T-cell (primary cell): ENCODE data around the gene EFCAB8. TPM values are rescaled to one million over a fixed set of nuclear protein-coding genes. Genes with fewer than 3 reads are reported as not detected.

Experiments
- ATAC-seq, 4 experiments: fragments of 200-7000 bp in 3 of 4; fragments of 150-1000 bp in 1 of 4; cut with Tn5 transposase; replicated peaks in 1 of 4; 1 replicate in 3 of 4; 2 replicates in 1 of 4; pipeline ENCODE4 v1.10.0; 2021; ENCODE audit warnings: moderate library complexity in 3 of 4, mild to moderate bottlenecking in 2 of 4, moderate number of reproducible peaks in 1 of 4
- CTCF ChIA-PET, 2 donors: fragments of 300-600 bp; sonication (Branson Sonifier 250); formaldehyde crosslinking; loops; one replicate each; lab custom pipeline; 2022; ENCODE audit warnings: antibody characterized with exemption in 2 of 2; lab: Charles Lee
- POLR2A ChIA-PET, 2 donors: fragments of 300-600 bp; sonication (Branson Sonifier 250); formaldehyde crosslinking; loops; one replicate each; lab custom pipeline; 2022; ENCODE audit warnings: antibody characterized with exemption in 2 of 2; lab: Charles Lee
- DNase-seq, 35 experiments: peaks; one replicate each; pipeline versions ENCODE4 v3.0.0 to v3.0.0-alpha.2; 2013 to 2023
- H3K27ac ChIP-seq: one replicate; pipeline ENCODE4 v1.5.1; 2013; ENCODE audit warnings: low read length
- H3K27me3 ChIP-seq, 2 experiments: replicated peaks in 1 of 2; 1 replicate in 1 of 2; 2 replicates in 1 of 2; pipeline versions ENCODE4 v1.6.1 to v1.7.0; 2013; ENCODE audit warnings: low read length in 1 of 2, mixed read lengths in 1 of 2; ENCODE audit not compliant: control insufficient read depth in 2 of 2, insufficient read depth in 2 of 2; ENCODE audit errors: extremely low read depth in 1 of 2
- H3K36me3 ChIP-seq, 2 donors: 1 replicate in 1 of 2; 2 replicates in 1 of 2; pipeline versions ENCODE4 v1.6.1 to v1.7.0; 2013; ENCODE audit warnings: low read length in 1 of 2; ENCODE audit not compliant: control insufficient read depth in 2 of 2, insufficient read depth in 1 of 2; ENCODE audit errors: extremely low read depth in 1 of 2
- H3K4me1 ChIP-seq, 2 experiments: 1 replicate in 1 of 2; 2 replicates in 1 of 2; pipeline versions ENCODE4 v1.6.1 to v1.7.0; 2013; ENCODE audit warnings: low read length in 2 of 2, mixed read lengths in 1 of 2; ENCODE audit not compliant: insufficient read depth in 2 of 2, control insufficient read depth in 1 of 2; ENCODE audit errors: extremely low read depth in 1 of 2
- H3K4me3 ChIP-seq, 2 donors: 1 replicate in 1 of 2; 2 replicates in 1 of 2; pipeline versions ENCODE4 v1.5.1 to v1.7.0; 2013; ENCODE audit warnings: mild to moderate bottlenecking in 2 of 2, low read length in 1 of 2, moderate library complexity in 1 of 2; ENCODE audit not compliant: control insufficient read depth in 1 of 2; ENCODE audit errors: extremely low read depth in 1 of 2
- H3K9me3 ChIP-seq: 2 replicates; pipeline ENCODE4 v1.7.0; 2013
- H3K27ac Mint-ChIP-seq, 2 donors: one replicate each; pipeline ENCODE4 v1.8.0; 2020 to 2021; ENCODE audit warnings: mild to moderate bottlenecking in 2 of 2, mixed read lengths in 2 of 2
- H3K27me3 Mint-ChIP-seq, 2 donors: one replicate each; pipeline ENCODE4 v1.8.0; 2021 to 2022; ENCODE audit warnings: mixed read lengths in 2 of 2
- H3K36me3 Mint-ChIP-seq: one replicate; pipeline ENCODE4 v1.8.0; 2021; ENCODE audit warnings: mixed read lengths
- H3K4me1 Mint-ChIP-seq, 3 donors: one replicate each; pipeline ENCODE4 v1.8.0; 2020 to 2022; ENCODE audit warnings: mixed read lengths in 3 of 3, mild to moderate bottlenecking in 1 of 3
- H3K4me3 Mint-ChIP-seq, 3 donors: one replicate each; pipeline ENCODE4 v1.8.0; 2020 to 2022; ENCODE audit warnings: mild to moderate bottlenecking in 3 of 3, mixed read lengths in 3 of 3, moderate library complexity in 3 of 3
- H3K9me3 Mint-ChIP-seq, 3 donors: one replicate each; pipeline ENCODE4 v1.8.0; 2020 to 2022; ENCODE audit warnings: mixed read lengths in 3 of 3
- WGBS: methylation state at CpG from one replicate; pipeline ENCODE4 v1.1.5; 2013; ENCODE audit warnings: missing lambda C conversion rate; ENCODE audit not compliant: insufficient coverage; 5-methylcytosine and 5-hydroxymethylcytosine counted together
- total RNA-seq, 35 experiments: library from RNA in 6 of 35; stranded (reverse) in 6 of 35; fragments of 120-200 nt in 1 of 35; gene quantifications; one replicate each; pipeline versions ENCODE4 v1.2.1 to v1.2.4 and lab custom pipeline; 2013 to 2026

EFCAB8 gene
- total RNA-seq, 5 donors from 2014 or later (not counting 1 experiment from before 2014, with no cell fraction given) = 0.80 to 1.5 (median 1.2) TPM

- ChIA-PET POLR2A (no interaction called here), CTCF (no interaction called here)
- DNase-seq (no peak), ATAC-seq (no peak)
- Mint-ChIP-seq H3K4me1 (peaks cover 51 to 58% (median 54%) of the 10 kb centered on the region in 3 donors), H3K36me3 (peaks cover 60% of the 10 kb centered on the region), H3K27ac (peak overlapping the region; percentile 25 to 66), H3K9me3 (no peaks in the 10 kb centered on the region), H3K27me3 (no peaks in the 10 kb centered on the region), H3K4me3 (no peak overlapping the region)
- Histone ChIP-seq H3K4me1 (peaks cover 2 to 12% of the 10 kb centered on the region in 2 experiments), H3K36me3 (peaks cover 0 to 79% of the 10 kb centered on the region in 2 donors), H3K4me3 (no peak overlapping the region), H3K27me3 (no peaks in the 10 kb centered on the region), H3K9me3 (no peaks in the 10 kb centered on the region), H3K27ac (no peak overlapping the region)
- 93% methylated on average over 4 of the region's 4 CpGs for WGBS
These were observed 18.8 kb upstream of the EFCAB8 start for GRCh38 chr20:32839982-32840285.

GRCh38 chr20:32841174-32841573, 17.5 kb upstream of the EFCAB8 start:
- Mint-ChIP-seq H3K27ac (peak overlapping the region; percentile 89 to 91), H3K4me1 (peaks cover 50 to 64% (median 59%) of the 10 kb centered on the region in 3 donors), H3K27me3 (no peaks in the 10 kb centered on the region), H3K9me3 (no peaks in the 10 kb centered on the region), H3K36me3 (peaks cover 61% of the 10 kb centered on the region), H3K4me3 (peak overlapping the region in 2 of 3 donors; percentile 39 to 53)
- Histone ChIP-seq H3K4me3 (no peak overlapping the region), H3K36me3 (peaks cover 0 to 85% of the 10 kb centered on the region in 2 donors), H3K9me3 (no peaks in the 10 kb centered on the region), H3K27ac (no peak overlapping the region), H3K27me3 (no peaks in the 10 kb centered on the region), H3K4me1 (peaks cover 2 to 12% of the 10 kb centered on the region in 2 experiments)
- no CpG with 5 or more reads among the region's 9 CpGs for WGBS
- ChIA-PET POLR2A (no interaction called here), CTCF (interaction anchor here in 1 of 2 donors (0.7 kb wide), 1 partner anchor 35 kb away, joined by 3 read pairs; no protein-coding TSS in a partner anchor)
- ATAC-seq (peak in 2 of 4 experiments; percentile 16 to 23), DNase-seq (no peak)

GRCh38 chr20:32841632-32842031, 17.1 kb upstream of the EFCAB8 start:
- DNase-seq (no peak), ATAC-seq (no peak)
- ChIA-PET POLR2A (interaction anchor here in 1 of 2 donors (0.6 kb wide), 1 partner anchor 12 kb away, joined by 4 read pairs; no protein-coding TSS in a partner anchor), CTCF (interaction anchor here in 1 of 2 donors (0.7 kb wide), 1 partner anchor 34 kb away, joined by 3 read pairs; no protein-coding TSS in a partner anchor)
- peak overlapping the region; percentile 77 to 91 for H3K27ac Mint-ChIP-seq
- no peaks in the 10 kb centered on the region for H3K9me3 ChIP-seq
- H3K27me3 ChIP-seq = no peaks in the 10 kb centered on the region
- H3K4me3 ChIP-seq = no peak overlapping the region
- no peak overlapping the region for H3K27ac ChIP-seq
- peaks cover 61% of the 10 kb centered on the region for H3K36me3 Mint-ChIP-seq
- WGBS = 100% methylated on average over 1 of the region's 2 CpGs
- H3K9me3 Mint-ChIP-seq = no peaks in the 10 kb centered on the region
- H3K27me3 Mint-ChIP-seq = no peaks in the 10 kb centered on the region
- H3K4me1 Mint-ChIP-seq = peaks cover 45 to 59% (median 55%) of the 10 kb centered on the region in 3 donors
- H3K4me1 ChIP-seq = peaks cover 2 to 12% of the 10 kb centered on the region in 2 experiments
- H3K36me3 ChIP-seq = peaks cover 2 to 85% of the 10 kb centered on the region in 2 donors
- peak overlapping the region in 1 of 3 donors; percentile 53 for H3K4me3 Mint-ChIP-seq

GRCh38 chr20:32842688-32843524, 15.8 kb upstream of the EFCAB8 start:
- peaks cover 46 to 55% (median 51%) of the 10 kb centered on the region in 3 donors for H3K4me1 Mint-ChIP-seq
- DNase-seq (no peak), ATAC-seq (no peak)
- H3K36me3 ChIP-seq = peaks cover 8 to 85% of the 10 kb centered on the region in 2 donors
- H3K27me3 Mint-ChIP-seq = no peaks in the 10 kb centered on the region
- no peak overlapping the region for H3K27ac ChIP-seq
- no peaks in the 10 kb centered on the region for H3K27me3 ChIP-seq
- no peaks in the 10 kb centered on the region for H3K9me3 ChIP-seq
- H3K4me3 ChIP-seq = no peak overlapping the region
- 98% methylated on average over 5 of the region's 8 CpGs for WGBS
- H3K4me3 Mint-ChIP-seq = no peak overlapping the region
- ChIA-PET POLR2A (interaction anchor here in 1 of 2 donors (0.8 kb wide), 1 partner anchor 13 kb away, joined by 5 read pairs; no protein-coding TSS in a partner anchor), CTCF (interaction anchor here (0.6 to 1.1 kb wide), 6 partner anchors 11 to 452 kb away, joined by 3 to 16 read pairs (median 3); partner anchors contain the start of gene MAPRE1 (in 1 of the 2))
- H3K36me3 Mint-ChIP-seq = peaks cover 66% of the 10 kb centered on the region
- peak overlapping the region in 1 of 2 donors; percentile 11 for H3K27ac Mint-ChIP-seq
- no peaks in the 10 kb centered on the region for H3K9me3 Mint-ChIP-seq
- H3K4me1 ChIP-seq = peaks cover 2 to 9% of the 10 kb centered on the region in 2 experiments

- Histone ChIP-seq H3K27me3 (no peaks in the 10 kb centered on the region), H3K9me3 (no peaks in the 10 kb centered on the region), H3K27ac (no peak overlapping the region), H3K4me3 (no peak overlapping the region), H3K4me1 (peaks cover 2 to 7% of the 10 kb centered on the region in 2 experiments), H3K36me3 (peaks cover 8 to 79% of the 10 kb centered on the region in 2 donors)
- POLR2A ChIA-PET = no interaction called here
- Mint-ChIP-seq H3K27ac (peak overlapping the region in 1 of 2 donors; percentile 30), H3K36me3 (peaks cover 65% of the 10 kb centered on the region), H3K9me3 (no peaks in the 10 kb centered on the region), H3K4me3 (no peak overlapping the region), H3K27me3 (no peaks in the 10 kb centered on the region), H3K4me1 (peaks cover 34 to 44% (median 36%) of the 10 kb centered on the region in 3 donors)
- DNase-seq (no peak), ATAC-seq (no peak)
- no CpG with 5 or more reads among the region's 2 CpGs for WGBS
- CTCF ChIA-PET = interaction anchor here in 1 of 2 donors (0.7 kb wide), 1 partner anchor 12 kb away, joined by 4 read pairs; no protein-coding TSS in a partner anchor
These were observed 12.9 kb upstream of the EFCAB8 start for GRCh38 chr20:32845786-32846185.

- H3K36me3 Mint-ChIP-seq = peaks cover 63% of the 10 kb centered on the region
These were observed 11.9 kb upstream of the EFCAB8 start for GRCh38 chr20:32846852-32847251.

More at GRCh38 chr20:32846852-32847251, 11.9 kb upstream of the EFCAB8 start:
- H3K27me3 ChIP-seq = no peaks in the 10 kb centered on the region
- Mint-ChIP-seq H3K4me1 (peaks cover 25 to 33% (median 32%) of the 10 kb centered on the region in 3 donors), H3K9me3 (no peaks in the 10 kb centered on the region), H3K4me3 (no peak overlapping the region), H3K27me3 (no peaks in the 10 kb centered on the region), H3K27ac (no peak overlapping the region)
- DNase-seq (no peak), ATAC-seq (no peak)
- POLR2A ChIA-PET = no interaction called here
- no peak overlapping the region for H3K4me3 ChIP-seq
- H3K9me3 ChIP-seq = no peaks in the 10 kb centered on the region
- H3K4me1 ChIP-seq = peaks cover 0 to 2% of the 10 kb centered on the region in 2 experiments
- CTCF ChIA-PET = interaction anchor here in 1 of 2 donors (0.7 kb wide), 1 partner anchor 103 kb away, joined by 3 read pairs; no protein-coding TSS in a partner anchor
- H3K27ac ChIP-seq = no peak overlapping the region
- WGBS = 93% methylated on average over 5 of the region's 5 CpGs
- peaks cover 8 to 82% of the 10 kb centered on the region in 2 donors for H3K36me3 ChIP-seq
